ENCODE measurements around the gene DMWD. TPM values are rescaled to one million over a fixed set of nuclear protein-coding genes. Genes with fewer than 3 reads are reported as not detected.

The DMWD gene
- total RNA-seq, 2 experiments from 2014 or later = 28.6 to 31.5 TPM

DNA sequence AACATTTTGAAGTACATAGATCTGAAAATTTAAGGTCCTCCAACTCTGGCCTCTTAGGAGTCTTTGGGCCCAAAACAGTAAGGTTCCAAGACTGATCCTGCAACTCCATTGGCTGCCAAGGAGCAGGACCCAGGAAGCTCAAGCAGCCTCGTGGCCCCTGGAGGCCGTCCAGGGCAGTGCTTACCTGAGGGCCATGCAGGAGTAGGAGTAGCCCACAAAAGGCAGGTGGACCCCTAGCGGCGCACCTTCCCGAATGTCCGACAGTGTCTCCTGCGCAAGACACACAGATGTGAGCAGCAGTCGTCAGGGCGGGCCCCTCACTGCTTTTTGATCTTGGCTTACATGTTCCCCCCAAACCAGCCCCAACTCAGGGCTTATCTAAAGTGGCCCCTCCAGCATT, 17.9 kb downstream of the DMWD start:
- Histone ChIP-seq H3K36me3 (ENCODE audit: insufficient read depth, low read length) (peaks cover 13% of the 10 kb centered on the region), H3K27ac (ENCODE audit: low read depth in 1 of 2, low read length in 2 of 2) (no peak overlapping the region), H3K9me3 (ENCODE audit: control insufficient read depth in 1 of 2, insufficient read depth in 1 of 2, low read length in 2 of 2) (peaks cover 0 to 7% of the 10 kb centered on the region in 2 experiments), H3K4me3 (ENCODE audit: low read length) (no peak overlapping the region), H3K4me1 (ENCODE audit: insufficient read depth, low read length) (peaks cover 30% of the 10 kb centered on the region), H3K27me3 (ENCODE audit: control insufficient read depth in 1 of 2, insufficient read depth in 2 of 2, low read length in 2 of 2) (peaks cover 2 to 13% of the 10 kb centered on the region in 2 experiments)
- ChIA-PET POLR2A (no interaction called here), CTCF (interaction anchor here (2.0 to 7.2 kb wide), 2 partner anchors 23 to 43 kb away, joined by 8 to 172 read pairs; no protein-coding TSS in a partner anchor)
- Mint-ChIP-seq H3K27me3 (peaks cover 9% of the 10 kb centered on the region), H3K4me1 (ENCODE audit: low read depth) (peaks cover 27% of the 10 kb centered on the region), H3K27ac (no peak overlapping the region), H3K4me3 (no peak overlapping the region), H3K36me3 (ENCODE audit: low read depth) (peaks cover 17% of the 10 kb centered on the region), H3K9me3 (no peaks in the 10 kb centered on the region)
- intact Hi-C loops (cut with DNase I, micrococcal nuclease) = loop anchor here (5.0 to 10.0 kb wide), 2 partner anchors 240 to 243 kb away; no protein-coding TSS in a partner anchor
- TF ChIP-seq, protein P1, sequence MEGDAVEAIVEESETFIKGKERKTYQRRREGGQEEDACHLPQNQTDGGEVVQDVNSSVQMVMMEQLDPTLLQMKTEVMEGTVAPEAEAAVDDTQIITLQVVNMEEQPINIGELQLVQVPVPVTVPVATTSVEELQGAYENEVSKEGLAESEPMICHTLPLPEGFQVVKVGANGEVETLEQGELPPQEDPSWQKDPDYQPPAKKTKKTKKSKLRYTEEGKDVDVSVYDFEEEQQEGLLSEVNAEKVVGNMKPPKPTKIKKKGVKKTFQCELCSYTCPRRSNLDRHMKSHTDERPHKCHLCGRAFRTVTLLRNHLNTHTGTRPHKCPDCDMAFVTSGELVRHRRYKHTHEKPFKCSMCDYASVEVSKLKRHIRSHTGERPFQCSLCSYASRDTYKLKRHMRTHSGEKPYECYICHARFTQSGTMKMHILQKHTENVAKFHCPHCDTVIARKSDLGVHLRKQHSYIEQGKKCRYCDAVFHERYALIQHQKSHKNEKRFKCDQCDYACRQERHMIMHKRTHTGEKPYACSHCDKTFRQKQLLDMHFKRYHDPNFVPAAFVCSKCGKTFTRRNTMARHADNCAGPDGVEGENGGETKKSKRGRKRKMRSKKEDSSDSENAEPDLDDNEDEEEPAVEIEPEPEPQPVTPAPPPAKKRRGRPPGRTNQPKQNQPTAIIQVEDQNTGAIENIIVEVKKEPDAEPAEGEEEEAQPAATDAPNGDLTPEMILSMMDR (IDR thresholded peaks at IDR 0.05) = no peak
- DNase-seq (no peak), ATAC-seq (ENCODE audit: poor library complexity) (no peak)

GRCh38 chr19:45773384-45773783, 19.3 kb downstream of the DMWD start:
- H3K4me3 Mint-ChIP-seq = no peak overlapping the region
- Histone ChIP-seq H3K36me3 (ENCODE audit: insufficient read depth, low read length) (peaks cover 13% of the 10 kb centered on the region), H3K4me1 (ENCODE audit: insufficient read depth, low read length) (peaks cover 26% of the 10 kb centered on the region), H3K27ac (ENCODE audit: low read depth in 1 of 2, low read length in 2 of 2) (no peak overlapping the region), H3K9me3 (ENCODE audit: control insufficient read depth in 1 of 2, insufficient read depth in 1 of 2, low read length in 2 of 2) (no peaks in the 10 kb centered on the region), H3K4me3 (ENCODE audit: low read length) (no peak overlapping the region), H3K27me3 (ENCODE audit: control insufficient read depth in 1 of 2, insufficient read depth in 2 of 2, low read length in 2 of 2) (peaks cover 0 to 8% of the 10 kb centered on the region in 2 experiments)
- intact Hi-C loops (cut with DNase I, micrococcal nuclease) = loop anchor here (5.0 to 10.0 kb wide), 2 partner anchors 241 to 244 kb away; no protein-coding TSS in a partner anchor
- H3K27me3 Mint-ChIP-seq = no peaks in the 10 kb centered on the region
- TF ChIP-seq, protein P1 (IDR thresholded peaks at IDR 0.05) = no peak
- H3K36me3 Mint-ChIP-seq (ENCODE audit: low read depth) = peaks cover 11% of the 10 kb centered on the region
- no peak overlapping the region for H3K27ac Mint-ChIP-seq
- CTCF ChIA-PET = interaction anchor here (0.7 to 7.2 kb wide), 5 partner anchors 17 to 44 kb away, joined by 3 to 172 read pairs (median 5); partner anchors contain the start of gene DMWD
- POLR2A ChIA-PET = interaction anchor here (0.9 to 2.1 kb wide), 4 partner anchors 15 to 26 kb away, joined by 3 to 13 read pairs (median 4); partner anchors contain the start of gene DMWD
- no peaks in the 10 kb centered on the region for H3K9me3 Mint-ChIP-seq
- no peak for DNase-seq
- no peak for ATAC-seq (ENCODE audit: poor library complexity)
- H3K4me1 Mint-ChIP-seq (ENCODE audit: low read depth) = peaks cover 25% of the 10 kb centered on the region

DNA sequence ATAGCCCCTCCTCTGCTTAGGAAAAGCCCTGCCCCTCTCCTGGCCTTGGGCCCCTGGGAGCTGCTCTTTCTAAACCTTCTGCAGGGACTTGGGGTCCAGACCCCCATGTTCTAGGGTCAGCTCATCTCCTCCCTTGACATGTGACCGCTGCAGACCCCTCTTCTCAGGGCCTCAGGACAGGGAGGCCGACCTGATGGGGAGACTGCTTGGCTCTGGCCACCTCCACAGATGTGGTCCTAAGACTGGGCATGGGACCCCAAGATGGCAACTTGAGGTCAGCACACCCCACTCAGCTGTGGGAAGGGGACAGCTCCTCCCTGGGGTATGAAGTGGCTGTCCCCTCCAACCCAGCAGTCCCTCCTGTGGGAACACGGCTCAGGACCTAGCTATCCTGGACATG, 19.7 kb downstream of the DMWD start:
- POLR2A ChIA-PET = interaction anchor here (0.9 to 2.1 kb wide), 4 partner anchors 16 to 26 kb away, joined by 3 to 13 read pairs (median 4); partner anchors contain the start of gene DMWD
- ATAC-seq (ENCODE audit: poor library complexity) (no peak), DNase-seq (no peak)
- Histone ChIP-seq H3K9me3 (ENCODE audit: control insufficient read depth in 1 of 2, insufficient read depth in 1 of 2, low read length in 2 of 2) (no peaks in the 10 kb centered on the region), H3K4me1 (ENCODE audit: insufficient read depth, low read length) (peaks cover 28% of the 10 kb centered on the region), H3K27me3 (ENCODE audit: control insufficient read depth in 1 of 2, insufficient read depth in 2 of 2, low read length in 2 of 2) (peaks cover 2 to 6% of the 10 kb centered on the region in 2 experiments), H3K36me3 (ENCODE audit: insufficient read depth, low read length) (peaks cover 13% of the 10 kb centered on the region), H3K4me3 (ENCODE audit: low read length) (no peak overlapping the region), H3K27ac (ENCODE audit: low read depth in 1 of 2, low read length in 2 of 2) (no peak overlapping the region)
- H3K27me3 Mint-ChIP-seq = no peaks in the 10 kb centered on the region
- peaks cover 25% of the 10 kb centered on the region for H3K4me1 Mint-ChIP-seq (ENCODE audit: low read depth)
- peaks cover 11% of the 10 kb centered on the region for H3K36me3 Mint-ChIP-seq (ENCODE audit: low read depth)
- intact Hi-C loops (cut with DNase I, micrococcal nuclease) = loop anchor here (5.0 to 10.0 kb wide), 2 partner anchors 242 to 244 kb away; no protein-coding TSS in a partner anchor
- CTCF ChIA-PET = interaction anchor here (1.7 to 7.2 kb wide), 3 partner anchors 19 to 44 kb away, joined by 4 to 172 read pairs (median 5); partner anchors contain the start of gene DMWD
- H3K9me3 Mint-ChIP-seq = no peaks in the 10 kb centered on the region
- H3K4me3 Mint-ChIP-seq = no peak overlapping the region
- no peak overlapping the region for H3K27ac Mint-ChIP-seq
- TF ChIP-seq, protein P1 (IDR thresholded peaks at IDR 0.05) = no peak
